IPS-15b (cell line): ENCODE data around the gene TRAIP.

Experiments used
- H3K27me3 ChIP-seq: one replicate; pipeline ENCODE4 v1.6.1; 2013; ENCODE audit warnings: low read length; ENCODE audit not compliant: control insufficient read depth, insufficient read depth
- H3K36me3 ChIP-seq: one replicate; pipeline ENCODE4 v1.6.1; 2013; ENCODE audit warnings: low read length; ENCODE audit not compliant: control insufficient read depth, insufficient read depth
- H3K4me1 ChIP-seq: one replicate; pipeline ENCODE4 v1.6.1; 2013; ENCODE audit warnings: mild to moderate bottlenecking, low read length; ENCODE audit not compliant: control insufficient read depth, insufficient read depth
- H3K4me3 ChIP-seq: one replicate; pipeline ENCODE4 v1.5.1; 2013; ENCODE audit warnings: low read depth, low read length
- H3K9ac ChIP-seq: one replicate; pipeline ENCODE4 v1.6.1; 2013; ENCODE audit warnings: low read depth, mild to moderate bottlenecking, low read length
- H3K9me3 ChIP-seq: one replicate; pipeline ENCODE4 v1.6.1; 2013; ENCODE audit warnings: mild to moderate bottlenecking, low read length; ENCODE audit not compliant: control insufficient read depth, insufficient read depth

The TRAIP gene

GRCh38 chr3:49869525-49870126 is 13.3 kb upstream of the TRAIP start, which contains the start of gene CAMKV:
CAMKV (minus strand) TSS chr3:49869906; CDS start chr3:49862388, 7,518 bp downstream.
- Histone ChIP-seq H3K9me3 (no peaks in the 10 kb centered on the region), H3K4me3 (peak within 1 kb of the TSS; percentile 72), H3K27me3 (peaks cover 16% of the 10 kb centered on the region), H3K4me1 (peaks cover 21% of the 10 kb centered on the region), H3K9ac (no peak within 1 kb of the TSS), H3K36me3 (no peaks in the 10 kb centered on the region)

GRCh38 chr3:49868862-49869466 is 12.6 kb upstream of the TRAIP start:
- Histone ChIP-seq H3K4me3 (peak overlapping the region; percentile 72), H3K27me3 (peaks cover 16% of the 10 kb centered on the region), H3K9ac (no peak overlapping the region)

GRCh38 chr3:49867871-49868321 is 11.5 kb upstream of the TRAIP start:
- Histone ChIP-seq H3K9me3 (no peaks in the 10 kb centered on the region), H3K36me3 (no peaks in the 10 kb centered on the region), H3K9ac (no peak overlapping the region), H3K4me1 (peaks cover 27% of the 10 kb centered on the region), H3K27me3 (peaks cover 16% of the 10 kb centered on the region), H3K4me3 (peak overlapping the region; percentile 72)

More at GRCh38 chr3:49868862-49869466, 12.6 kb upstream of the TRAIP start:
- Histone ChIP-seq H3K36me3 (no peaks in the 10 kb centered on the region), H3K9me3 (no peaks in the 10 kb centered on the region), H3K4me1 (peaks cover 26% of the 10 kb centered on the region)

- no peak overlapping the region for H3K4me3 ChIP-seq
Observed at GRCh38 chr3:49867400-49867799, 11.0 kb upstream of the TRAIP start.

GRCh38 chr3:49865198-49865784 is 8.9 kb upstream of the TRAIP start:
- peaks cover 26% of the 10 kb centered on the region for H3K4me1 ChIP-seq
- H3K9ac ChIP-seq = peak overlapping the region; percentile 60
- peaks cover 2% of the 10 kb centered on the region for H3K27me3 ChIP-seq
- peaks cover 9% of the 10 kb centered on the region for H3K36me3 ChIP-seq
- H3K9me3 ChIP-seq = no peaks in the 10 kb centered on the region
- H3K4me3 ChIP-seq = no peak overlapping the region

More at GRCh38 chr3:49867400-49867799, 11.0 kb upstream of the TRAIP start:
- Histone ChIP-seq H3K9ac (no peak overlapping the region), H3K27me3 (peaks cover 16% of the 10 kb centered on the region), H3K4me1 (peaks cover 27% of the 10 kb centered on the region), H3K9me3 (no peaks in the 10 kb centered on the region), H3K36me3 (no peaks in the 10 kb centered on the region)

- Histone ChIP-seq H3K36me3 (peaks cover 16% of the 10 kb centered on the region), H3K4me1 (peaks cover 24% of the 10 kb centered on the region), H3K27me3 (no peaks in the 10 kb centered on the region), H3K9ac (peak overlapping the region; percentile 54), H3K9me3 (no peaks in the 10 kb centered on the region), H3K4me3 (no peak overlapping the region)
Observed at GRCh38 chr3:49864505-49864904, 8.1 kb upstream of the TRAIP start.

GRCh38 chr3:49859576-49860305 is 3.4 kb upstream of the TRAIP start:
- H3K9ac ChIP-seq = no peak overlapping the region

GRCh38 chr3:49855662-49856061 is 702 bp downstream of the TRAIP start:
- Histone ChIP-seq H3K9ac (peak overlapping the region; percentile 4), H3K36me3 (peaks cover 16% of the 10 kb centered on the region), H3K9me3 (no peaks in the 10 kb centered on the region), H3K27me3 (no peaks in the 10 kb centered on the region), H3K4me3 (peak overlapping the region; percentile 90), H3K4me1 (peaks cover 7% of the 10 kb centered on the region)

More at GRCh38 chr3:49859576-49860305, 3.4 kb upstream of the TRAIP start:
- H3K9me3 ChIP-seq = no peaks in the 10 kb centered on the region
- H3K36me3 ChIP-seq = peaks cover 21% of the 10 kb centered on the region
- H3K4me3 ChIP-seq = no peak overlapping the region
- H3K27me3 ChIP-seq = no peaks in the 10 kb centered on the region
- peaks cover 14% of the 10 kb centered on the region for H3K4me1 ChIP-seq

- Histone ChIP-seq H3K9ac (no peak overlapping the region), H3K4me1 (no peaks in the 10 kb centered on the region)
Observed at GRCh38 chr3:49845694-49846093, 10.7 kb downstream of the TRAIP start.

GRCh38 chr3:49844464-49845183 is 11.7 kb downstream of the TRAIP start:
- H3K9ac ChIP-seq = no peak overlapping the region
- no peak overlapping the region for H3K4me3 ChIP-seq
- no peaks in the 10 kb centered on the region for H3K4me1 ChIP-seq
- H3K27me3 ChIP-seq = no peaks in the 10 kb centered on the region
- peaks cover 23% of the 10 kb centered on the region for H3K36me3 ChIP-seq
- H3K9me3 ChIP-seq = no peaks in the 10 kb centered on the region

More at GRCh38 chr3:49845694-49846093, 10.7 kb downstream of the TRAIP start:
- Histone ChIP-seq H3K27me3 (no peaks in the 10 kb centered on the region), H3K9me3 (no peaks in the 10 kb centered on the region), H3K4me3 (no peak overlapping the region), H3K36me3 (peaks cover 22% of the 10 kb centered on the region)
